Endodermal cell (in vitro differentiated cells): ENCODE measurements around the gene RAB19. TPM values are rescaled to one million over a fixed set of nuclear protein-coding genes. Genes with fewer than 3 reads are reported as not detected.

Source experiments
- DNase-seq: peaks from one replicate; pipeline ENCODE4 v3.0.0-alpha.2; 2017
- H3K27ac ChIP-seq: 2 replicates; pipeline ENCODE4 v1.5.1; 2013; ENCODE audit warnings: mild to moderate bottlenecking, low read depth, low read length, moderate library complexity
- H3K27me3 ChIP-seq: 2 replicates; pipeline ENCODE4 v1.6.1; 2013; ENCODE audit warnings: mild to moderate bottlenecking, low read length, moderate library complexity; ENCODE audit not compliant: insufficient read depth, control insufficient read depth, poor library complexity, severe bottlenecking
- H3K36me3 ChIP-seq: 2 replicates; pipeline ENCODE4 v1.7.0; 2013; ENCODE audit warnings: mild to moderate bottlenecking, low read length, moderate library complexity; ENCODE audit not compliant: control insufficient read depth, insufficient read depth
- H3K4me1 ChIP-seq: one replicate; pipeline ENCODE4 v1.7.0; 2013; ENCODE audit warnings: low read length; ENCODE audit not compliant: control insufficient read depth, insufficient read depth
- H3K4me3 ChIP-seq: 2 replicates; pipeline ENCODE4 v1.5.1; 2013; ENCODE audit warnings: mild to moderate bottlenecking, low read length, moderate library complexity
- H3K9ac ChIP-seq: 2 replicates; pipeline ENCODE4 v1.6.1; 2013; ENCODE audit warnings: mild to moderate bottlenecking, low read length, moderate library complexity; ENCODE audit not compliant: poor library complexity, severe bottlenecking; ENCODE audit errors: extremely low read depth
- H3K9me3 ChIP-seq: 2 replicates; pipeline ENCODE4 v1.6.1; 2013; ENCODE audit warnings: mild to moderate bottlenecking, low read length, moderate library complexity; ENCODE audit not compliant: control insufficient read depth
- H3K27ac Mint-ChIP-seq: 2 replicates; pipeline ENCODE4 v1.8.0; 2020; ENCODE audit warnings: mixed read lengths
- H3K27me3 Mint-ChIP-seq: 2 replicates; pipeline ENCODE4 v1.8.0; 2021; ENCODE audit warnings: mild to moderate bottlenecking, mixed read lengths; ENCODE audit not compliant: insufficient read depth
- H3K36me3 Mint-ChIP-seq: 2 replicates; pipeline ENCODE4 v1.8.0; 2020; ENCODE audit warnings: low read depth, mixed read lengths
- H3K4me1 Mint-ChIP-seq: 2 replicates; pipeline ENCODE4 v1.8.0; 2020; ENCODE audit warnings: mixed read lengths
- H3K4me3 Mint-ChIP-seq: 2 replicates; pipeline ENCODE4 v1.8.0; 2020; ENCODE audit warnings: mild to moderate bottlenecking, moderate library complexity, mixed read lengths
- H3K9me3 Mint-ChIP-seq: 2 replicates; pipeline ENCODE4 v1.8.0; 2020; ENCODE audit warnings: mild to moderate bottlenecking, mixed read lengths
- WGBS, 2 experiments: methylation state at CpG; one replicate each; pipeline versions ENCODE4 v1.1.5 to v1.1.7; 2013; ENCODE audit warnings: missing lambda C conversion rate in 2 of 2, mixed read lengths in 1 of 2; ENCODE audit not compliant: insufficient coverage in 1 of 2, insufficient read length in 1 of 2; 5-methylcytosine and 5-hydroxymethylcytosine counted together
- total RNA-seq, 2 donors: library from RNA; stranded (reverse); fragmentation: NEBNext Ultra II Directional in 1 of 2; extraction: Animal tissue kit (Norgen Biotek cat#: 25700) in 1 of 2; gene quantifications; 2 replicates in 1 of 2; 3 replicates in 1 of 2; pipeline ENCODE4 v1.2.1, GENCODE V29; 2021
- TF ChIP-seq, protein P1 (sequence below): fragments of 200-600 bp; sonication (generic); conservative IDR thresholded peaks from 2 replicates; pipeline ENCODE4 v1.5.0; 2021; ENCODE audit warnings: antibody characterized with exemption, mild to moderate bottlenecking

Gene RAB19
- total RNA-seq, 2 donors from 2014 or later: 5.1 to 5.7 TPM

- Histone ChIP-seq H3K9me3 (no peaks in the 10 kb centered on the region), H3K36me3 (no peaks in the 10 kb centered on the region), H3K27me3 (no peaks in the 10 kb centered on the region), H3K4me1 (no peaks in the 10 kb centered on the region), H3K27ac (no peak overlapping the region), H3K9ac (no peak overlapping the region), H3K4me3 (no peak overlapping the region)
- TF ChIP-seq, protein P1, sequence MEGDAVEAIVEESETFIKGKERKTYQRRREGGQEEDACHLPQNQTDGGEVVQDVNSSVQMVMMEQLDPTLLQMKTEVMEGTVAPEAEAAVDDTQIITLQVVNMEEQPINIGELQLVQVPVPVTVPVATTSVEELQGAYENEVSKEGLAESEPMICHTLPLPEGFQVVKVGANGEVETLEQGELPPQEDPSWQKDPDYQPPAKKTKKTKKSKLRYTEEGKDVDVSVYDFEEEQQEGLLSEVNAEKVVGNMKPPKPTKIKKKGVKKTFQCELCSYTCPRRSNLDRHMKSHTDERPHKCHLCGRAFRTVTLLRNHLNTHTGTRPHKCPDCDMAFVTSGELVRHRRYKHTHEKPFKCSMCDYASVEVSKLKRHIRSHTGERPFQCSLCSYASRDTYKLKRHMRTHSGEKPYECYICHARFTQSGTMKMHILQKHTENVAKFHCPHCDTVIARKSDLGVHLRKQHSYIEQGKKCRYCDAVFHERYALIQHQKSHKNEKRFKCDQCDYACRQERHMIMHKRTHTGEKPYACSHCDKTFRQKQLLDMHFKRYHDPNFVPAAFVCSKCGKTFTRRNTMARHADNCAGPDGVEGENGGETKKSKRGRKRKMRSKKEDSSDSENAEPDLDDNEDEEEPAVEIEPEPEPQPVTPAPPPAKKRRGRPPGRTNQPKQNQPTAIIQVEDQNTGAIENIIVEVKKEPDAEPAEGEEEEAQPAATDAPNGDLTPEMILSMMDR: no peak
- peaks cover 5% of the 10 kb centered on the region for H3K9me3 Mint-ChIP-seq
- 93 to 94% methylated on average over 8 to 12 of the region's 12 CpGs for WGBS, 2 experiments
- H3K27me3 Mint-ChIP-seq: no peaks in the 10 kb centered on the region
- DNase-seq: no peak
- H3K4me1 Mint-ChIP-seq: no peaks in the 10 kb centered on the region
- H3K36me3 Mint-ChIP-seq: no peaks in the 10 kb centered on the region
- no peak overlapping the region for H3K4me3 Mint-ChIP-seq
- H3K27ac Mint-ChIP-seq: no peak overlapping the region
These were observed 21.9 kb downstream of the RAB19 start for GRCh38 chr7:140425718-140426117.

GRCh38 chr7:140426130-140426529 lies 22.3 kb downstream of the RAB19 start:
- no peak overlapping the region for H3K4me3 ChIP-seq
- H3K36me3 ChIP-seq: no peaks in the 10 kb centered on the region
- no peaks in the 10 kb centered on the region for H3K4me1 ChIP-seq
- TF ChIP-seq, protein P1: no peak
- no peak overlapping the region for H3K27ac ChIP-seq
- Mint-ChIP-seq H3K4me1 (no peaks in the 10 kb centered on the region), H3K9me3 (peaks cover 7% of the 10 kb centered on the region), H3K27me3 (no peaks in the 10 kb centered on the region), H3K27ac (no peak overlapping the region), H3K4me3 (no peak overlapping the region), H3K36me3 (no peaks in the 10 kb centered on the region)
- no peaks in the 10 kb centered on the region for H3K27me3 ChIP-seq
- H3K9ac ChIP-seq: no peak overlapping the region
- no peaks in the 10 kb centered on the region for H3K9me3 ChIP-seq
- 90 to 96% methylated on average over 4 to 6 of the region's 6 CpGs for WGBS, 2 experiments
- DNase-seq: no peak

DNA sequence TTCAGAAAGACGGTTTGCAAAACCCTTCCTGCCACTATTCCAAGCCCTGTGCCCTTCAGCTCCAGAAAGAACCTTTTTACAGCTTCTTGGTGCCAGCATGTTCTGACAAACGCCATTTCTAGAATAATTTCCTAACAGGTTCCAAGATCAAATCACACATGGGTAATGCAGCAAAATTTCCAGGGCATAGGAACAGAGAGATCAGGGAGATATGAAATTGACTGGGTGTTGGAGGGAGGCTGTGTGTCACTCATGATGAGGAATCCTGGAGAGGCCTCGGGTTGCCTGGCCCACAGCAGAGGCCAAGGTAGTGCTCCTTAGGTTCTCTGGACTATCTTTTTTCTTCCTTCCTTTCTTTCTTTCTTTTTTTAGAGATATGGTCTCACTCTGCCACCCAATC lies 29.5 kb downstream of the RAB19 start:
- H3K9me3 Mint-ChIP-seq: peaks cover 7% of the 10 kb centered on the region
- no peak overlapping the region for H3K27ac Mint-ChIP-seq
- Histone ChIP-seq H3K4me3 (no peak overlapping the region), H3K27ac (no peak overlapping the region), H3K9ac (no peak overlapping the region), H3K4me1 (no peaks in the 10 kb centered on the region), H3K36me3 (no peaks in the 10 kb centered on the region), H3K27me3 (no peaks in the 10 kb centered on the region), H3K9me3 (no peaks in the 10 kb centered on the region)
- no peaks in the 10 kb centered on the region for H3K27me3 Mint-ChIP-seq
- no peak overlapping the region for H3K4me3 Mint-ChIP-seq
- no peaks in the 10 kb centered on the region for H3K4me1 Mint-ChIP-seq
- no peaks in the 10 kb centered on the region for H3K36me3 Mint-ChIP-seq
- no peak for DNase-seq
- TF ChIP-seq, protein P1: no peak
- WGBS, 2 experiments: 89 to 93% methylated on average over 2 to 3 of the region's 3 CpGs
